Epithelial cell of esophagus (primary cell): Measurements from ENCODE around the gene TRAPPC12.

Experiments used
- DNase-seq: peaks from one replicate; pipeline ENCODE4 v3.0.0; 2010; ENCODE audit warnings: low read depth
- H3K4me3 ChIP-seq: 2 replicates; pipeline ENCODE4 v1.5.1; 2011; ENCODE audit warnings: mild to moderate bottlenecking, low read length, control low read depth
- TF ChIP-seq, protein P1 (sequence below): IDR thresholded peaks from 2 replicates; pipeline ENCODE4 v1.5.1; 2011; ENCODE audit warnings: low read depth, mild to moderate bottlenecking, low read length, control low read depth, inconsistent platforms; ENCODE audit not compliant: insufficient read depth; ENCODE audit errors: missing control alignments

TRAPPC12 gene

DNA sequence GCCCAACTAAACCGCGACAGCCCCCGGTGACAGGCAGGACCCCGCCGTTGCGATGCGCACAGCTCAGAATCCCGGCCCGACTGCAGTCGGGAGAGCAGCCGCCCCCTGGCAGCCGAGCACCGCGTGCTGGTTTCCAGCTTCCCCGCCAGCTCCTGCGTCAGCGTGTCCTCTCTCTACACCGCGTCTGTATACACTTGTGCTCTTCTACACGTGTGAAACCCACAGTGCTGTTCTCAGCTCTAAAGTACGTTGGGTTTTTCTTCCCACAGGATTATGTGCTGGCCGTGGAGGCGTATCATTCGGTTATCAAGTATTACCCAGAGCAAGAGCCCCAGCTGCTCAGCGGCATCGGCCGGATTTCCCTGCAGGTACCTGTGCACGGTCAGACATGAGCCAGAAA, 85.8 kb downstream of the TRAPPC12 start:
- TF ChIP-seq, protein P1, sequence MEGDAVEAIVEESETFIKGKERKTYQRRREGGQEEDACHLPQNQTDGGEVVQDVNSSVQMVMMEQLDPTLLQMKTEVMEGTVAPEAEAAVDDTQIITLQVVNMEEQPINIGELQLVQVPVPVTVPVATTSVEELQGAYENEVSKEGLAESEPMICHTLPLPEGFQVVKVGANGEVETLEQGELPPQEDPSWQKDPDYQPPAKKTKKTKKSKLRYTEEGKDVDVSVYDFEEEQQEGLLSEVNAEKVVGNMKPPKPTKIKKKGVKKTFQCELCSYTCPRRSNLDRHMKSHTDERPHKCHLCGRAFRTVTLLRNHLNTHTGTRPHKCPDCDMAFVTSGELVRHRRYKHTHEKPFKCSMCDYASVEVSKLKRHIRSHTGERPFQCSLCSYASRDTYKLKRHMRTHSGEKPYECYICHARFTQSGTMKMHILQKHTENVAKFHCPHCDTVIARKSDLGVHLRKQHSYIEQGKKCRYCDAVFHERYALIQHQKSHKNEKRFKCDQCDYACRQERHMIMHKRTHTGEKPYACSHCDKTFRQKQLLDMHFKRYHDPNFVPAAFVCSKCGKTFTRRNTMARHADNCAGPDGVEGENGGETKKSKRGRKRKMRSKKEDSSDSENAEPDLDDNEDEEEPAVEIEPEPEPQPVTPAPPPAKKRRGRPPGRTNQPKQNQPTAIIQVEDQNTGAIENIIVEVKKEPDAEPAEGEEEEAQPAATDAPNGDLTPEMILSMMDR = no peak
- DNase-seq = no peak

DNA sequence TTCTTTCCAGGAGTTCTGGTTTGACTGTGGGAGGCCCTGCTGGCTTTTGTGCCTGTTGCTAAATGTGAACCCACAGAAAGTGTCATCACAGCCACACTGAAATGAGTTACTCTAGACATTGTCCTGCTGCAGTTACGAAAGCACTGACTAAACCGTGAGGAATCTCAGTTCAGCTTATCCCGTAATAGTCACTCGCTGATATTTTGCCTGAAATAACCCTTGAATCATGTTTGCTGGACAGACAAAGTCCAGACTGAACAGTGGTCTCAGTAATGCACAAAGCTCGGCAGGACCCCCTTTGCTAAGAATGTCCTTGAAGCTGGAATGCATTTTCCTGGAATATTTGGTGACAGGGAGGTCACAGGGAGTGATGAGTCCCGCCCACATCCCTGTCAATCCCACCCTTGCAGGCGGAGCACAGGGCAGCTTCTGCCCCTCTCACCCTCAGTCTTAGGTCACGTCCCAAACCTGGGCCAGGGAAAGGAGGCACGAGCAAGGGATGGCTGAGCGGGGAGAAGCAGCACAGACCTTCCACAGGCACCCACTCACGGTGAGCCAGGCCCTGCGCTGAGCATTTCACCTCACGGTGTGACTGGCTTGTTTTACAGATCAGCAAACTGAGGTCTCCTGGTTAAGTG, 86.5 kb downstream of the TRAPPC12 start:
- peak; percentile 88 for DNase-seq
- H3K4me3 ChIP-seq = no peak overlapping the region
- TF ChIP-seq, protein P1 = no peak

More for the DNA sequence above, 85.8 kb downstream of the TRAPPC12 start:
- no peak overlapping the region for H3K4me3 ChIP-seq

DNA sequence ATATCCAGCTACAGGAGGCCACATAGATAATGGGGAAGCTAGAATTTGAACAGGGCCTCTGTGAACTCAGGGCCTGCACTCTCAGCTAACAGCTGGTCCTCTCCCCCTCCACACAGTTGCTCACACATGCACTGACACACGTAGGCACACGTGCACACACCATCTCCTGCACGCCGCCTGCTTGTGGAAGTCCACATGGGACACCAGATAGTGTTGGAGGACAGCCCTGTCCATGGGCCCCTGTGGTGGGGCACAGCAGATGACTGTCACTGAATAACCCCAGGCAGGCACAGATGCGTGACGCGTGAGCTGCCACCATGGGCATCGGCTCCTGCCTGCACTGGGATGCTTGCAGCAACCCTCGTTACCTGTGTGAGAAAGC, 87.0 kb downstream of the TRAPPC12 start:
- H3K4me3 ChIP-seq = no peak overlapping the region
- TF ChIP-seq, protein P1 = no peak
- DNase-seq = no peak

DNA sequence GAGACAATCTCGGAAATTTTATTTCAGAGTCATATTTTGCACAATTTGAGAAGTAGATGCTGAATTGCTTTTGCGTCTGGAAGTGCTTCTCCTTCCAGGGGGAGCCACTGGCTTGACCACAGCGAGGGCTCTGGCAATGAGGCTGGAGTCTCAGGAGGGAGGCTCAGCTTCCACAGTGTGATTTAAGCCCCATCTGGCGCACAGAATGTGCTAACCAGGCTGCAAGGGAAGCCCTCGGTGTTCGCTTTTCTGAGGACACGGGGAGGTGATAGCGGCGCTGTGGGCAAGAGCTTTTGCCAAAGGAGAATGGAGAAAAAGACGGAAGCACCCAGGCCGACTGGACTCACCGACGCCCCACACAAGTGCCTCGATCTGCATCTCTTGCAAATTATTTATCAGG, 87.5 kb downstream of the TRAPPC12 start:
- no peak for DNase-seq
- TF ChIP-seq, protein P1 = no peak
- no peak overlapping the region for H3K4me3 ChIP-seq

DNA sequence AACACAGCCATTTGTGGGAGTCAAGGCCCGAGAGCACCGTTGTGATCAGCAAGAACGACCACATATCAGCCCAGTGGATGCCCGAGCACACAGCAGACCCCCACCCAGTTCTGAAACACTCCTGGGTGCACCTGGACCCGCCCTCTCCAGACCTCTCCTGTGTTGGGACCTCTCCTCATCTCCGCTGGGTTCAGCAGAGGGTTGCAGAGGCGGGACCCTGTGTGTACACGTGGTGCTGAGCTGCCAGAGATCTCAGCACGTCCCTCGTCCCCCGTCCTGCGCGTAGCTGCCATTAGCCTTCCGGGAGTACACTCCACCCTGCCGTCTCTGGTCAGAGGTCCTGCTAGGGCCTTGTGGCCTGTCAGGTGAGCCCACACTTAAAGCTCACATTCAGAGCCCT, 88.2 kb downstream of the TRAPPC12 start:
- no peak for DNase-seq
- TF ChIP-seq, protein P1 = no peak
- no peak overlapping the region for H3K4me3 ChIP-seq

DNA sequence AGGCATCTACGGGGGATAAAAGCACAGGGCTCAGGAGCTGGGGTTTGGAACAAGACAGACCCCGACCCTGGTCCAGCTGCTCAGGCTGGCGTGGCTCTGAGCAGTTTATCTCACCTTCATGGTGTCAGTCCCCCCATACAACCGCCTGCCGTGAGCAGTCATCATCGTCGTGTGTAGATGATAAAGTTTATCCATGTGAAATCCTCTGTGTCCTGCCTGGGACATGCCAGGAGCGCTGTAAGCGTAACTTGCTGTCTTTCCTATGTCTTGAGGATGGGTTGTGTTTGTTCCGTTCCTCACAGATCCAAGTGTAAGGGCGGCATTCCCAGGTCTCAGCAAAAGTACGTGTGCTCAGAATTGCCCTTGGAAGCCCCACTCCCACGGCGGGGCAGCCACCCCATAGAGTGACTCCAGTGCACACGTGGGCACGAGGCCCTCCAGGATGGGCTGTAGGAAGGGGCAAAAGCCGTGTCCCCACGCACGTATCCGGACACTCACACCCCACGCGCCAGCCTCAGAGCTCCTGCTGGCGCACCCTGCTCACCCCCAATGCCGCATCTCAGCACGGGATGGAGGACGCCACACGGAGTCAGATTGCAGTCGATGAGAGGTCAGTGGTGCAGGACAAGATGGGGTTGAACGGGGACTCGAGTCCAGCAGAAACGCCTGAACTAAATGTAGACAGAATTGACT, 88.9 kb downstream of the TRAPPC12 start:
- TF ChIP-seq, protein P1 = no peak
- no peak overlapping the region for H3K4me3 ChIP-seq
- no peak for DNase-seq

DNA sequence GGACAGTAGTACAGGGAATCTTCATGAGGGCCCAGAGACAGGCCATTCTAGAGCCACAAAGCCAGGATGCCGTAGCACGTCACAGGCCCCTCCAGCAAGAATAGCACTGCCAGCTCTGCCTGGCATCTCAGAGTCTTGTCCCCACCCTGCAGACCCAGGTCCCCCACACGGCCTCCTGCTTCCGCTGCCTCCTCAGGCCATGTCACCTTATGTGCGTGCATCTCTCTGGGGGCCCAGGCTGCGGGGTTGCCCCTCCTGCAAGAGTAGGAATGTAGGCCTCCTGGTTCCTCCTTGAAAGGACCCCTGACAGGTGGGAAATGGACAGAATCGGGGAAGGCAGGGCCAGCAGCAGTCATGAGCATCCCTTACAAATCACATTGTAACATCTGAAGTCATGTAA, 90.0 kb downstream of the TRAPPC12 start:
- no peak overlapping the region for H3K4me3 ChIP-seq
- no peak for DNase-seq
- TF ChIP-seq, protein P1 = no peak
